GM19452 (cell line): ENCODE results near the gene PDLIM7.

Source experiments
- ATAC-seq: cut with Tn5 transposase; IDR thresholded peaks from one replicate; pipeline ENCODE4 v1.9.1; 2021; ENCODE audit not compliant: unreplicated experiment

PDLIM7 gene

DNA sequence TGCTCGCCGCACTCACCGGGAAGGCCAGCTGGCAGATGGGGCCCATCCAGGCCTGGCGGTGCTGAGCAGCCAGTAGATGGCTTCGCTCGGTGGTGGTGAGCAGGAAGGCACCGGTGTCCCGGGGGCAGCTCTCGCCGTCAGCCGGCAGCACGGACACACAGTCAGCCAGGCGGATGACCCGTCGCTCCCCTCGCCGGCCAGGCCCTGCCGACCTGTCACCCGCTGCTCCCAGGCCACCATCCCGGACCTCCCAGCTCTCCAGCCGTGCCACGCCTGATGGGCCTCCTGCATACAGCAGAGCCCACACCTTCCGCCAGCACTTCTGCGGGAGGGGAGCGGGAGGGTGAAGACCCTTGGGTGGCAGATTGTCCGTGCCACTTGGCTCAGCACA lies 10.8 kb upstream of the PDLIM7 start:
- ATAC-seq: no peak

DNA sequence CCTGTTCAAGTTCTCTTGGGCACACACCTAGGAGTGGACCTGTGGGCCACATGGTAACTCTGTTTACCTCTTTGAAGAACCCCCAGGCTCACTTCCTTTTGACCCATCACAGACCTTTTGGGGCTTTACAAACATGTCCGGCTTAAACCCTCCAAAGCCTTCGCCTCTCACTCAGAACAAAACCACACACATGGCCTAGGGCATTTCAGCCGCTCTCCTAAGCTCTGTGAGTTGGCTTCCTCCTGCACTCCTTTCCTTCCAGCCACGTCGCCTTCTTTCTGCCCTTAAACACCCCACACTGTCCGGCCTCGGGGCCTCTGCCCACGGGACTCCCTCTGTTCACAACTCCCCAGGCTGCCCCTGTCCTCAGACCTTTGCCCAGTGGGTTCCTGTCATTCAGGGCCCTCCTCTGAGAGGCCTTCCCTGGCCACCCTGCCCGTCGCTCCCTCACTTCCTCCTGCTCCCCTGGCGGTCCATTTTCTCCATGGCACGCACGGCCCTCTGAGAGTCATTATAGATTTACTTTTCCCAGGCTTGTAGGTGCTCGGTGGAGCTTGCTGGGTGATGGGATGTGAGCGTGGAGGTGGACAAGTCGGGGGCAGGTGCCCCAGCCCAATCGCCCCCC lies 10.3 kb upstream of the PDLIM7 start:
- no peak for ATAC-seq

DNA sequence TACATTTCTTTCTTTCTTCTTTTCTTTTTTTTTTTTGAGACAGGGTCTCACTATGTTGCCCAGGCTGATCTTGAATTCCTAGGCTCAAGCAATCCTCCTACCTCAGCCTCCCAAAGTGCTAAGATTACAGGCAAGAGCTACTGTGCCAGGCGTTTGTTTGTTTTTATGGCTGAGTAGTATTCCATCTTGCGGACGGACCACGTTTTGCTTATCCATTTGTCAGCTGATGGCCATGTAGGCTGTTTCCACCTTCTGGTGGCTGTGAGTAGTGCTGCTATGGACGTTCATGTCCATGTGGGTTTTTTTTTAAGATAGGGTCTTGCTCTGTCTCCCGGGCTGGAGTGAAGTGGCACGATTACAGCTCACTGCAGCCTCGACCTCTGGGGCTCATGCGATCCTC lies 9.8 kb upstream of the PDLIM7 start:
- no peak for ATAC-seq

DNA sequence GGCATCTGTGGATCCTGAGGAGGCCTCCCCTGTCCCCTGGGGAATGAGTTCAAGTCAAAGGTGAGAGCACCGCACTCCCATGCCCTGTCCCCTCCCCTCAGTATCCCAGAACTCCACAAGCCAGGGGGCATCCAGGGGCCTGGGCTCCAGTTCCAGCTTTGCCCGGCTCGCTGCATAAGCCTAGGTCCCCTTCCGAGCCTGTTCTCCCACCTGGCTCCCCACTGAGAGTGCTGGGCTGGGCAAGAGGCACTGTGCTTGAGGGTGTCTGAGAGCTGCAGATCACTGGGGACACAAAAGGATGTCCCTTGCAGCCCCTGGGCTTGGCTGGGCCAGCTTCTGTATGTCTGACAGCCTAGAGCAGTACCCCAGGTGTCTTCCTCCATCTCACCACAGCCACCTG lies 7.7 kb upstream of the PDLIM7 start:
- ATAC-seq: no peak

DNA sequence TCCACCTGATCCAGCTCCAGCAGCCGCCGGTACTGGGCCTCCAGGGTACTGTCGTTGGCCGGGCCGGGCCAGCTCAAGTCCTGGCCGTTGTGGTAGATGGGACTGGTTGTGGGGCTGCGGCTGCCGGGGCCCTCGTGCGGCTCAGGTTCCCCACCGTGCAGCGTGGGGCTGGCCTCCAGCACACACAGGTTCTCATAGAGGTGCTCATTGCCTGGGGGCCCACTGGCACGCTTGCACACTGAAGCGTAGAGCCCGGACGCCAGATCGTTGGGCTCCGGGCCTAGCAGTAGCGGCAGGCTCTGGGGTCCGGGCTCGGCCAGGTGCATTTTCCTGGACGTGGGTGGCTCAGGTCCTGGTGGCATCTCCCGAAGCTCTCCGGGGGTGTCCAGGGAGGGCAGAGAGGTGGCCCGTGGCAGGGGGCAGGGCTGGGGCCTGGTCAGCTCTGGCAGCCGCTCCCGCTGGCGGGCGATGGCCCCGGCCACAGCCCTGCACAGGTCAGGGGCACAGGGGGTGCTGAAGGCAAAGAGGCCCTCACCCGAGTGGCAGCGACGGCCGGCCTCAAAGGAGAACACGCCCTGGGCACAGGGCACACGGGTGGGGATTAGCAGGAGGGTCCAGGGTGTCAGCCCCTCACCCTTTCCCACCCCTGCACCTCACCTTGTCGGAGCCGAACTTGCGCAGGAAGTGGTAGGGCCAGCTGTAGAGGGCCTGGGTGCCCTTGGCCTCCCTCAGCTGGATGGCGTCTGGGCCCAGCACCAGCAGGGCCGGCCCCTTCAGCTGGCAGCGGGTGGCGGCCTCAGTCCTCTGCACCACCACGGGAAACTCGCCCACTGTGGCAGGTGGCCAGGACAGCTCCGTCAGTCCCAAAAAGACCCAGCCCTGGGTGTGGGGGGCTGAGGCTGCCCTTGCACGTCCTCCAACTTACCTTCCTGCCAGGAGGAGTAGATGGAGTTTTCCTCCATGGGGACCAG lies 7.0 kb upstream of the PDLIM7 start:
- ATAC-seq: no peak

DNA sequence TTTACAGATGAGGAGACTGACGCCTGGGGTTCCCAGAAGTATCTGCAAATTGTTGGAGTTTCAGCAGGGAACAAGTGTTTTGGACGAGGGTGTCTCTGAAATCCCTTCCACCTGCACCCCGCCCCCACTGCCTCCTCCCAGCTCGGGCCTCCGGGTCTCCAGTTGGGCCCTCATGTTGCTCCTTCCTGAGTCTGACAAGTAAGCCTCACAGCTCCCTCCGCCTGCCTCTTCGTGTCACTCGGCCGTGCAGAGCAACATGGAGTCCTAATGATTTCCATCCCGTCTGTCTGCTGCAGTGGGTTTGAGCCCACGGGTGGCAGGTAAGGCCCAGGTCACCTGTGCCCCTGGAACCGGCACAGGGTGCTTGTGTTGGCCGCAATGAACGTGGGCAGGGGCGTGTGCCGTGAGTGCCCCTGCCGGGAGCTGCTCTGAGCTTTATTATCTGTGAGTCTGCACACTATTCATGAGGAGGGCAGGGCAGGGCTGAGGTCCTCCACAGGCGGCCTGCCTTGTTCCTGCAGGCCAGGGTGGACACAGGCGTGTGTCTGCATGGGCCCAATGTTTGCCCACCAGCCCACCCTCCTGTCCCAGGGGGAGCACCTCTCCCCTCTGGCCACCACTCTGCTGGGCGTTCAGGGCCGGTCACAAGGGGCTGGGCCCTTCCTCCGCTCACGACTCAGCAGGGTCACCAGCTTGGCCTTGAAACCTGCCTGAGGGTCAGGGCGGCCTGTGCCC lies 6.1 kb upstream of the PDLIM7 start:
- ATAC-seq: no peak

DNA sequence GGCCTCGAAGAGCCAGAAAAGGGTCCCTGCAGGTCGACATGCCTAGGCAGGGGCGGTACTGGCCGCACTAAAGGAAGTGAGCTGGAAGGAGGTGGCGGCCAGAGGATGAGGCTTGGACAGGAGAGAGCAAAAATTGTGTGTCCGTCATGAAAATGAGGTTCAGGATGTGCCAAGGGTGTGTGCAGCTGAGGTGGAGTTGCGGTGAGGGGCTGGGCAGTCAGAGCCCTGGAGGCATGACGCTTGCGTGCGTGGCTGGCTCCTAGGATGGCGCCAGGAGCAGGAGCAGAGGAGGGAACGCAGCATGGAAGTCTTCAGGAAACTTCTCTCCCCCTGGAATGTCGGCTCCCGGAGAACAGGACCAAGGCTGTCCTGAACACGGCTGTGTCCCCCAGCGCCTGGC lies 5.5 kb upstream of the PDLIM7 start:
- no peak for ATAC-seq

DNA sequence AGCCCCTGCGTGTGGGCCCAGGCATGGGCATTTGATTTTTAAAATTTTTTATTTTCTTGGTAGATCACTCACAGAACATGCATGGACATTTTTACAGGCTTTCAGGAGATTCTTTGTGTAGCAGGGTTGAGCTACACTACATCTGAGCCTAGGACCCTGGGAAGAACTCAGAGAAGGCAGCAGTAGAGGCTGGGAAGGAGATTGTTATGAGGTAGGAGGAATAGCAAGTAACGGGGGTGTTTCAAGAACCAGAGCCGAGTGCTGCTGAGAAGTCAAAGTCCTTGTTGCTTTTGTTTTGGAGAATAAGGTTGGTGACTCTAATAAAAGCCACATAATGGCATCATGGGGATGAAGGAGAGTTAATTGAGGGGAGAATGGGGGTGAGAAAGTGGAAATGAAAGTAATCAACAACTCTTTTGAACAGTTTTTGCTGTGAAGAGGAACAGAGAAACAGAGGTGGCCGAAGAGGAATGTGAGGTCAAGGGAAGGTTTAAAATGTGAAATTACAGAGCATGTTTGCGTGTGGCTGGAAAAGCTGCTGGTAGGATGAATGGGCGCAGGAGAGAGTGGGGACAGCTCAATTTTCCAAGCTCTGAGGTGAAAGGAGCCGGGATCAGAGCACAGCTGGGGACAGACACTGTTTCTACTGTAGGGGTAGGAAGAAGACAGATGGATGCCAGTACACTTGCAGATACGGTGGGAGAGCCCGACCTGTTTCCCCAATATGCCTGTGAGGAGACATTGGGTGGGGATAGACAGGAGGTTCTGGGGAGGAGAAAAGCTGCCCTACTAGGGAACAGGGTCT lies 4.7 kb upstream of the PDLIM7 start:
- no peak for ATAC-seq

DNA sequence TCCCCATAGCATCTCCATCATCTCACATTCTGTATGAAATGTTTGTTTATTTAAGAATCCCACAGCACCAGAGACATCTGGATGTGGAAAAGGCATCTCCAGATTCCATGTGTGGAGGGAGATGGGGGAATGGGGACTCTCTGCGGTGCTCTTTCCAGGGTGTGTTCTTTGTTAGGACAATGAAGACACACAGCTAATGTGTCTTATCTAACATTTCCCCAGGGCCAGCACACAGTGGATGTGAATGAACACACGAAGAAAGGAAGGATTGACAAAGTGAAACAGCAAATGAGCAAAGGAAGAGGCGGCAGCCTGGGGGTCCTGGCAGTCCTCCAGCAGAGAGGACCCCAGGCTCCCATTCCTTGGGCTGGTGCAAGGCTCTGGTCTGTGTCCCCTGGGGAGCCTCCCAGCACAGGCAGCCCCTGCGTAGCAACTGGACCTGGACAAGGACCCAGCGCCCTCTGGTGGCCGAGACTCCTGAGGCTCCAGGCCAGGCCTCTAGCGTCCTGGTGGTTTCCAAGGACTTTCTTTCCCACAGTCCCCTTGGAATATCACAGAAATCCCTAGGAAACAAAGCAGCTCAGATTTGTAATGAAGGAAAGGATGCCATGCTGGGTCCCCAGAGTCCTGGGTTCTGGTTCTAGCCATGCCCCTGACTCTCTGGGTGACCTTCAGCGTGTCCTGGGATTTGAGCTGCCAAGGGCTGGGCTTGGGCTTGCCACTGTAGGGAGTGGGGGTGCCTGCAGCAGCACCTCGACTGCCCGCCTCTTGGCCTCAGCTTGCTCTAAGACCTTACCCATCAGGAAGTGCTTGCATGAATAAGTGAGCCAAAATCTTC lies 3.5 kb upstream of the PDLIM7 start:
- ATAC-seq: peak; percentile 31

DNA sequence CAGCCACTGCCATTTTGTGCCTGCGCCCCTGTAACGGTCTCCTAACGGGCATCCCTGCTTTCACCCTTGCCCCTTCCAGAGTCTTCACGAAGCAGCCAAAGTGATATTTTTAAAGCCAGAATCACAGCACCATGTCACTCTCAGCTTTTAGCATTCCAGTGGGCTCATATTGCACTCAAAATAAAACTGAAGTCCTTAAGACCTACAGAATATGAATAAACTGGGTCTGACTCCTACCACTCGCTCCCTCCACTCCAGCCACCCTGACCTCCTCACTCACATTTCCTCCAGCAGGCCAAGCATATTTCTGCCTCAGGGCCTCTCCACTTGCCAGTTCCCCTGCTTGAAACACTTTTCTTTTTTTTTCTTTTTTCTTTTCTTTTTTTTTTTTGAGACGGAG lies 2.4 kb upstream of the PDLIM7 start:
- ATAC-seq: no peak

DNA sequence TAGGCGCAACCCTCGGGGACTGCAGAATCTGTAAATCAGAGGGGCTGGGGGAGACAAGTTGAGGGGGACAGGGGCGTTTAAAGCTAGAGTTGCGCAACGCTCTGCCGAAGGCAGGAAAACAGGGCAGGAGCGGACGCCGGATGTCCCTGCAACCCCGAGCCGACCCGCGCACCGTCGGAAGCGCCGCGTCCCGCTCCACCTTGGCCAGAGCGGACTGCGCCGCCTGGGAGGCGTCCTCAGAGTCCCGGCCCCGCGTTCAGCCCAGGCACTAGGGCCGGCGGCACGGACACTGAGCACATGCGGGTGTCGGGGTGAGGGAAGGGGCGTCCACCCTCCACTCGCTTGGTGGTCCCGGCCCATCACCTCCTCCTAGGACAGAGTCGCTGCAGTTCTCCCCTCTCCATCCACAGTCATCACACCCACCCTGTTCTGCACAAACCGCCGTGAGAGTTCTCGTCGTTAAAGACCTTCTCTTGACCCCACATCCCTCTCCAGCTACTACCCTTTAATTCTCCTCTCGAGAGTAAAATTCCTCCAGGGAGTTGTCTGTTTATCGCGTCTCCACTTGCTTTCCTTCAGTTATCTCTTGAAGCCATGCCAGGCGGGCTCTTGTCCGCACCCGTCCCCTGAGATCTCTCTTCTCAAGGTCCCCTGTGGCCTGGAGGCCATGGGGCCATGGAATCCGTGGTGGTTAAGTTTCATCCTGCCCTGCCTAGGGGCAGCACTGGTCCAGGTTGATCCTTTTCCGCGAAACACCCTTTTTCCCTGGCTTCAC lies 796 bp upstream of the PDLIM7 start:
- ATAC-seq: no peak

DNA sequence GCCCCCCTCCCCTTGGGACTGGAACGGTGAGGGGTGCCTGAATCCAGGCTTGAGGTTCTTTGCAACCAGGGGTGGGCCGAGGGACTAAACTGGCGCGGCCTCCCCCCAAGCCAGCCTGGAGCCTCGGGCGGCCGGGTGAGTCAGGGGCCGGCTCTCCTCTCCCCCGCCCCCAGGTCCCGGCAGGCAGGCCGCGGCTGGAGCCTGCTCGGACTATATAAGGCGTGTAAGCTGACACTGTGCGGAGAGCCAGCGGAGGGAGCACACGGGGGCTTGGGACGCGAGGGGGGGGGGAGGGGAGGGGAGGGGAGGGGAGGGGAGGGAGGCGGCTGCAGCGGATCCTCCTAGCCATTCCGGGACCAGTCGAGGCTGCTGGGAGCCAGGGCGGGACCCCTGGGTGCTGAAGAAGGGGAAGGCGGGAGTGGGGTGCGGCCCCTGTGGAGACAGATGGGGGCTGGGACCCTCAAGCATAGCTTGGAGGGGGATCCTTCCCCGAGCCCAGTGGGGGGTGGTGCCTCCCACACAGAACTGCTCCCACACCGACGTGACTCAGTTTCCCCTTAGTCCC lies 595 bp downstream of the PDLIM7 start:
- peak; percentile 0 for ATAC-seq

DNA sequence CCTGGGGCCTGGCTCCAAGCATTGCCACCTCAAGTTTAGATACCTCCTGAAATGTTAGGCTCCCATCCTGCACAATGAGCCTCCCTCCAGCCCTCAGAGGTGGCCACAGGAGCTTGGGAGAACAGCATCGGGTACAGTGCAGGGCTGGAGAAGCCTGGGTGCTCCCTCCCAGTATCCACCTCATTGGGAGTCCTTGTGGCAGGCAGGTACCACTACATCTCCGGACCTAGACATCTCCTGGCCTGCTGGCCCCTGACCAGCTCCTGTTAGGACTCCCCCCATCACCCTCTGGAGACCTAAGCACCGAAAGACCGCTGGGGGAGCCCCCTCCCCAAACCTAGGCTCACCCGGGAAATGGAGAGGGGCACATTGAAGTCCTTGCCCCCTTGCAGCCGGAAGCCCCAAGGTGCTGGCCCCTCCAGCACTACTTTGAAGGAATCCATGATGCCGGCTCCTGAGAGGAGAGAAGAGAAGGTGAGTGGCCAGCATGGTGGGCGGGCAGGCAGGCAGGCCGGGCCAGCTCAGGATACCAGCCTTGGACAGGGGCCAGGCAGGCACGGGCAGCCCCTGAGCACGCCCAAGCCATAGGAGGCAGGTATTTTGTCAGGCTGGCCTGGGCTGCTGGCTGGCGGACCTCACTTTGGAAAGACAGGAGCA lies 1.2 kb downstream of the PDLIM7 start:
- ATAC-seq: no peak

DNA sequence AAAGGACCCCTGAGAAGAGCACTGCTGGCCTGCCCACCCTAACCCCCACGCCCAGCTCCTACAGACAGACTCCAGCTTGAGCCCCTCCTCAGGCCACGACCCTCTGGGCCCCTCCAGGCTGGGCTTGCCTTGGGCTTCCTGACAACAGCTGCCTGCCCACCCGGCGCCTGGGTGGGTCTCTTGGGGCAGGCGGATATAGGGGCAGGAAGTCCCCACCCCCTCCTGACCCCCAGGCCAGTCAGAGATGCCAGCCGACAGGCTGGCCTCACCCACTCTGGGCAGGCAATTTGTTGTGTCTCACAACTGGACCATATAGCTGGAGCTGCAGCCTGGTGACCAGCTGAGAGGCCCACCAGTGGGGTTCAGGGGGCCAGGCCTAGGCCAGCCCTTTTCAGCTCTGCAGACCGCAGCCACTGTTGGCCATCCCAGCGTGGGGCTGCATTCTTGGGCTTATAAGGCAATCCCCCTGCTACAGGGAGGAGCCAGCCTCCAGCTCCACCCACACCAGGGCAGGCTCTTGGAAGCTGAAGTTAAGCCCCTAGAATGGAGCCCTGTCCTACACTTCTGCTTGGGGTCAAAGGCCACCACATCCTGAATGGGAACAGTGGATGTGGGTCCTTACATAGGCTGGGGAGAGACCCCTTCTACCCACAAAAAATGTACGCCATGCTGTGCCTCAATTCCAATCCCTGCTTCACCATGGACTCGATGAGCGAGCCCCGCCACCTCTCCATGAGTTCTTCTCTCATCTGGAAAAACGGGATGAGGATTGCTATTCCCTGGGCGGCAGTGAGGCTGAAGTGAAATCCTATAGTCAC lies 2.0 kb downstream of the PDLIM7 start:
- no peak for ATAC-seq

DNA sequence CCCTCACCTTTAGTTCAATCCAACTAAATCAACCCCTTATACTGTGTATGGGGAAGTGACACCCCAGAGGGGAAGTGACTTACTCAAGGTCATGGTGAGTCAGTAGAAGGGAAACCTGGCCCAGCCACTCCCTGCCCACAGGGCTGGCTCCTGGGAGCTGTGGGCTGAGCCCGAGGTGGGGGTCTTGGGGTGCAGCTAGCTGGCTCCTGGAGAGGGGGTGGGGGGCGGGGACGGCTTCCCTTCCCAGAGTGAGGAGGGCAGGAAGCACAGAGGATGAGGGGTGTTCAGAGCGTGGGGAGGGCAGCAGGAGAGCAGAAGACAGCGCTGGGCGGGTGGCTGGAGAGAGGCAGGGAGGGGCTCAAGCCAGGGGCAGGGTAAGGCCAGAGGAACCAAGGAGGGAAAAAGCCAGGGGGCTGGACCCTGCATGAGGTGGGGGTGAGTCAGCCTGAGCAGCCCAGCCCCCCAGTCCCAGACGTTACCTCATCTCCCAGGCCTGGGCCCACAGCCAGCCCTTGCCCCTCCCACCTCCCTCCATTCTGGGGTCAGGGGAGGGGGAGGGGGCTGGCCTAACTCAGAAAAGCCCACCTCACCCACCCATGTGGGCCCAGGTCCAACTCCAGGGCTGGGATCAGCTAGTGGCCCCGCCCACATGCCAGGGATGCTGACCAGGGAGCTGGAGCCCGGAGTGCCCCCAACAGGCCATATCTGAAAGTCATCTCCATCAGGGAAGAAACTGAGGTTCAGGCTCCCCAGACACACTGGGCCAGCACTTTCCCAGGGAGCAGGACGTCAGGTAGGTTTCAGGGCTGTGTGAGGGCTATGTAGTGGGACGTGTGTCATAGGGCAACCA lies 2.8 kb downstream of the PDLIM7 start:
- ATAC-seq: no peak

DNA sequence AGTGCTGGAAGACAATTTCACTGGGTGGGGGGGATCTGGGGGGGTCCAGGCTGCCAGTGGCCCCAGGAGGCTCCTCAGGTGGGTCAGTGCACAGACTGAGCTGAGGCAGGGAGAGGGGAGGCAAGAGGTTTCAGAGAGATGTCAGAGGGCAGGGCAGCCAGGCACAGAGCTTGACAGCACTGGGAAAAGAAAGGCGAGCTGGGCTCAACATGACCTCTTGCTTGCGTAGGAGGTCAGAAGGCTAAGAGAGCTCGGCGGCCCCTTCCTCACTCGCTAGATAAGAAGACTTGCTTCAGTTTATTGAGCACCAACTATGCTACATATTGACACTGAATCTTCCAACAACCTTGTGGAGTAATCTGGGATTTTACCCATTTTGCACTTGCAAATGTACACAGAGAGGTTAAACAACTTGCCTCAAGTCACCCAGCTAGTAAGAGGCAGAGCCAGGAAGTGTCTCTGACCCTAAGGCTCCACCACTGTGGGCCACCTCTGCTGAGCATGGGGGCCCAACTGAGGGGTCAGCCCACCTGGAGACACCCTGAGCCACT lies 3.5 kb downstream of the PDLIM7 start:
- no peak for ATAC-seq
